HG03025 (cell line): ENCODE data around the gene EDNRB.
"Not testable (repeated sequence)": the region's sequence is repeated elsewhere in the genome, so short reads cannot be mapped to it uniquely, and the experiment has no call there.

Source experiments
- ATAC-seq: cut with Tn5 transposase; IDR thresholded peaks from one replicate; pipeline ENCODE4 v1.9.1; 2021; ENCODE audit warnings: mild to moderate bottlenecking, moderate library complexity; ENCODE audit not compliant: unreplicated experiment, low FRiP score

Gene EDNRB

DNA sequence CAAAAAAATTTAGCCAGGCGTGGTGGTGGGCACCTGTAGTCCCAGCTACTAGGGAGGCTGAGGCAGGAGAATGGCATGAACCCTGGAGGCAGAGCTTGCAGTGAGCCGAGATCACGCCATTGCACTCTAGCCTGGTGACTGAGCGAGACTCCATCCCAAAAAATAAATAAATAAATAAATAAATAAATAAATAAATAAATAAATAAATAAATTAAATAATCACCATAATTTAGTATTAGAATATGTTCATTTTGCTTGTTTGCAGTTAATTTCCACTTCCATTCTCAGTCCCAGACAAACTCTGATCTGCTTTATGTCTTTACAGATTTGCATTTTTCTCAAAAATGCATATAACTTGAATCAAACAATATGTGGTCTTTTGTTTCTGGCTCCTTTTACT is 70.6 kb downstream of the EDNRB start:
- not testable (repeated sequence) for ATAC-seq

DNA sequence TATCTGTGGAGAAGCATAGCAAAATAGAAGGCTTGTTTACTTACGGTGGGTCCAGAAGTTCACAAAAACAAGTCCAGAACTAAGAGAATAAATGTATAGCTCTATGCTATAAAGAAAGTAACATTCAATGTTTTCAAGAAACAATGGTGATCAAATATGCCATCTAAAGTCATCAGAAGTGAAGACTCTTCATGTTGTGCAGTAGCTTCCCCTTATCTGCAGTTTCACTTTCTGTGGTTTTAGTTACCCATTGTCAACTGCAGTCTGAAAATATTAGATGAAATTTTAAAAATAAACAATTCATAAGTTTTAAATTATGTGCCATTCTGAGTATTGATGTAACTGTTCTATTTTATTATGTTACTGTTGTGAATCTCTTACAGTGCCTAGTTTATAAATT is 72.5 kb downstream of the EDNRB start:
- ATAC-seq: no peak
